HPDE6-E6E7 (cell line): ENCODE measurements around the gene TNFAIP2.

Source experiments
- DNase-seq: peaks from one replicate; pipeline ENCODE4 v3.0.0; 2011; ENCODE audit warnings: missing footprints; ENCODE audit errors: extremely low spot score

Gene TNFAIP2

GRCh38 chr14:103186241-103186822 lies 63.1 kb downstream of the TNFAIP2 start:
- no peak for DNase-seq
